Spleen (tissue), 11 donors: Measurements from ENCODE around the gene NBEA. TPM values are rescaled to one million over a fixed set of nuclear protein-coding genes. Genes with fewer than 3 reads are reported as not detected.

Experiments used
- DNase-seq: peaks from one replicate; pipeline ENCODE4 v3.0.0-alpha.2; 2020
- H3K27ac ChIP-seq, 8 donors: fragments of 200-600 bp; sonication (generic) in 7 of 8; 1 replicate in 4 of 8; 2 replicates in 4 of 8; pipeline versions ENCODE4 v1.5.0 to v1.8.0; 2016 to 2021; ENCODE audit warnings: inconsistent platforms in 4 of 8, mild to moderate bottlenecking in 4 of 8, moderate library complexity in 1 of 8
- H3K27me3 ChIP-seq, 7 donors: fragments of 200-600 bp; sonication (generic) in 6 of 7; replicated peaks in 1 of 7; 1 replicate in 4 of 7; 2 replicates in 3 of 7; pipeline versions ENCODE4 v1.5.0 to v1.8.0; 2016 to 2021; ENCODE audit warnings: inconsistent platforms in 3 of 7, mild to moderate bottlenecking in 1 of 7
- H3K36me3 ChIP-seq, 6 donors: fragments of 200-600 bp; sonication (generic) in 5 of 6; 1 replicate in 4 of 6; 2 replicates in 2 of 6; pipeline versions ENCODE4 v1.5.0 to v1.8.0; 2016 to 2021; ENCODE audit warnings: inconsistent platforms in 2 of 6
- H3K4me1 ChIP-seq, 6 donors: fragments of 200-600 bp; sonication (generic) in 5 of 6; 1 replicate in 3 of 6; 2 replicates in 3 of 6; pipeline versions ENCODE4 v1.5.0 to v1.8.0; 2016 to 2021; ENCODE audit warnings: inconsistent platforms in 3 of 6
- H3K4me3 ChIP-seq, 8 donors: fragments of 200-600 bp; sonication (generic) in 7 of 8; 1 replicate in 4 of 8; 2 replicates in 4 of 8; pipeline versions ENCODE4 v1.5.0 to v1.8.0; 2016 to 2021; ENCODE audit warnings: inconsistent platforms in 4 of 8, mild to moderate bottlenecking in 4 of 8, moderate library complexity in 2 of 8
- H3K9me3 ChIP-seq, 8 donors: fragments of 200-600 bp; sonication (generic) in 7 of 8; 1 replicate in 4 of 8; 2 replicates in 4 of 8; pipeline versions ENCODE4 v1.5.0 to v1.8.0; 2016 to 2021; ENCODE audit warnings: inconsistent platforms in 4 of 8
- CTCF ChIP-seq, 11 experiments: fragments of 200-600 bp in 7 of 11; fragments of 450-650 bp in 4 of 11; sonication (generic) in 4 of 11; IDR thresholded peaks in 8 of 11; conservative IDR thresholded peaks in 3 of 11; 1 replicate in 7 of 11; 2 replicates in 4 of 11; pipeline versions ENCODE4 v1.4.0 to v1.8.0; 2016 to 2021; ENCODE audit warnings: antibody characterized with exemption in 11 of 11, inconsistent platforms in 4 of 11, mild to moderate bottlenecking in 1 of 11
- POLR2A ChIP-seq, 3 donors: fragments of 450-650 bp; IDR thresholded peaks; one replicate each; pipeline ENCODE4 v1.5.1; 2017; ENCODE audit warnings: antibody characterized with exemption in 3 of 3, mild to moderate bottlenecking in 1 of 3
- POLR2AphosphoS5 ChIP-seq, 3 donors: sonication (generic); formaldehyde crosslinking; IDR thresholded peaks; one replicate each; pipeline ENCODE4 v1.5.1; 2017; ENCODE audit warnings: antibody characterized with exemption in 3 of 3
- WGBS, 5 donors: extraction: QIAGEN DNeasy Blood & Tissue Kit in 3 of 5; methylation state at CpG; one replicate each; pipeline versions ENCODE4 v1.1.5 to v1.1.7; 2013 to 2018; 5-methylcytosine and 5-hydroxymethylcytosine counted together
- intact Hi-C: fragments of 100-400 bp; cut with DNase I; formaldehyde crosslinking; loops from one replicate; pipeline ENCODE4 v1.15.0; 2023; ENCODE audit warnings: low total_unique reads
- polyA plus RNA-seq, 3 donors: library from polyadenylated mRNA; stranded (reverse); fragments of 200-250 nt; gene quantifications; one replicate each; pipeline ENCODE4 v1.2.1, GENCODE V29; 2013
- total RNA-seq, 7 donors: library from RNA; depleted of rRNA in 3 of 7; stranded (reverse); fragments of >200 nt in 3 of 7; fragmentation: NEBNext Ultra II Directional in 4 of 7; extraction: Animal tissue kit (Norgen Biotek cat#: 25700) in 4 of 7; gene quantifications; one replicate each; pipeline versions ENCODE4 v1.1.0 to v1.2.1, GENCODE V29; 2016 to 2021
- donor health status: healthy with polysubstance abuse.
- donor health status: DM: no; HTN: no; CAD: no; lungs with moderate emphysema.
- donor health status: DM: no; HTN: no; CAD: no.
- donor health status: Bipolar disorder and iron deficiency.
- donor health status: healthy.
- donor health status: DM: no; HTN: no; CAD: no.
- donor health status: DM: yes; HTN: yes; CAD: no.

Gene NBEA
- total and polyA plus RNA-seq, 10 donors: 1.8 to 27.7 (median 12.9) TPM

- no peak overlapping the region for H3K4me3 ChIP-seq
- H3K27me3 ChIP-seq: no peaks in the 10 kb centered on the region
- H3K4me1 ChIP-seq: no peaks in the 10 kb centered on the region
- intact Hi-C loops: no loop called here
- TF ChIP-seq POLR2A (IDR thresholded peaks at IDR 0.05): no peak
- TF ChIP-seq POLR2AphosphoS5 (IDR thresholded peaks at IDR 0.05): no peak
- no peak for TF ChIP-seq CTCF (IDR thresholded peaks at IDR 0.05 in 8 of 11, conservative IDR thresholded peaks at IDR 0.05 in 3 of 11)
- 83 to 94% (median 88%) methylated on average over 2 of the region's 2 CpGs for WGBS, 5 donors
- H3K9me3 ChIP-seq: peaks cover 0 to 6% (median 5%) of the 10 kb centered on the region in 8 donors
- no peak overlapping the region for H3K27ac ChIP-seq
- no peak for DNase-seq
- no peaks in the 10 kb centered on the region for H3K36me3 ChIP-seq
Measured at GRCh38 chr13:35225582-35225981, 283.5 kb downstream of the NBEA start.

- H3K9me3 ChIP-seq: no peaks in the 10 kb centered on the region
- H3K4me1 ChIP-seq: no peaks in the 10 kb centered on the region
- peaks cover 0 to 5% (median 0%) of the 10 kb centered on the region in 6 donors for H3K36me3 ChIP-seq
- H3K27me3 ChIP-seq: no peaks in the 10 kb centered on the region
- H3K4me3 ChIP-seq: no peak overlapping the region
- intact Hi-C loops: no loop called here
- no peak overlapping the region for H3K27ac ChIP-seq
- no peak for TF ChIP-seq CTCF (IDR thresholded peaks at IDR 0.05 in 8 of 11, conservative IDR thresholded peaks at IDR 0.05 in 3 of 11)
- TF ChIP-seq POLR2A (IDR thresholded peaks at IDR 0.05): no peak
- no peak for TF ChIP-seq POLR2AphosphoS5 (IDR thresholded peaks at IDR 0.05)
- DNase-seq: no peak
- WGBS, 5 donors: 85 to 97% (median 93%) methylated on average over 2 of the region's 2 CpGs
Measured at GRCh38 chr13:35228536-35228935, 286.5 kb downstream of the NBEA start.

GRCh38 chr13:35231426-35231825, 289.4 kb downstream of the NBEA start:
- Histone ChIP-seq H3K27me3 (no peaks in the 10 kb centered on the region), H3K9me3 (no peaks in the 10 kb centered on the region), H3K27ac (no peak overlapping the region), H3K36me3 (peaks cover 0 to 5% (median 0%) of the 10 kb centered on the region in 6 donors), H3K4me3 (no peak overlapping the region), H3K4me1 (no peaks in the 10 kb centered on the region)
- no peak for DNase-seq
- intact Hi-C loops: no loop called here
- 90 to 93% (median 92%) methylated on average over 1 of the region's 1 CpG for WGBS, 5 donors
- TF ChIP-seq POLR2A (IDR thresholded peaks at IDR 0.05): no peak

- WGBS, 5 donors: 82 to 89% (median 87%) methylated on average over 1 of the region's 1 CpG
- no peak for DNase-seq
- Histone ChIP-seq H3K9me3 (peaks cover 0 to 5% (median 0%) of the 10 kb centered on the region in 8 donors), H3K27me3 (no peaks in the 10 kb centered on the region), H3K36me3 (peaks cover 0 to 2% (median 0%) of the 10 kb centered on the region in 6 donors), H3K4me3 (no peak overlapping the region), H3K27ac (no peak overlapping the region), H3K4me1 (no peaks in the 10 kb centered on the region)
- intact Hi-C loops: no loop called here
- TF ChIP-seq CTCF (IDR thresholded peaks at IDR 0.05 in 8 of 11, conservative IDR thresholded peaks at IDR 0.05 in 3 of 11) (no peak), POLR2AphosphoS5 (IDR thresholded peaks at IDR 0.05) (no peak), POLR2A (IDR thresholded peaks at IDR 0.05) (no peak)
Measured at GRCh38 chr13:35238274-35238673, 296.2 kb downstream of the NBEA start.
